Hepatocyte (in vitro differentiated cells): ENCODE data around the gene RGR. TPM values are rescaled to one million over a fixed set of nuclear protein-coding genes. Genes with fewer than 3 reads are reported as not detected.

Source experiments
- DNase-seq: peaks from one replicate; pipeline ENCODE4 v3.0.0-alpha.2; 2016; ENCODE audit warnings: low spot score
- H2AFZ ChIP-seq: fragments of 200-600 bp; sonication (generic); 2 replicates; pipeline ENCODE4 v1.6.0; 2016; ENCODE audit warnings: antibody characterized with exemption, mild to moderate bottlenecking
- H3K27ac ChIP-seq: fragments of 200-600 bp; sonication (generic); 2 replicates; pipeline ENCODE4 v1.5.1; 2016; ENCODE audit warnings: mild to moderate bottlenecking
- H3K27me3 ChIP-seq: fragments of 200-600 bp; sonication (generic); 2 replicates; pipeline ENCODE4 v1.6.1; 2016
- H3K36me3 ChIP-seq: fragments of 200-600 bp; sonication (generic); replicated peaks from 2 replicates; pipeline ENCODE4 v1.5.1; 2016; ENCODE audit warnings: low read depth; ENCODE audit not compliant: insufficient read depth
- H3K4me1 ChIP-seq: fragments of 200-600 bp; sonication (generic); 2 replicates; pipeline ENCODE4 v1.5.1; 2016; ENCODE audit warnings: mild to moderate bottlenecking, moderate library complexity; ENCODE audit not compliant: insufficient read depth
- H3K4me2 ChIP-seq: fragments of 200-600 bp; sonication (generic); 2 replicates; pipeline ENCODE4 v1.6.0; 2016
- H3K4me3 ChIP-seq: fragments of 200-600 bp; sonication (generic); 2 replicates; pipeline ENCODE4 v1.5.1; 2016; ENCODE audit warnings: mild to moderate bottlenecking
- H3K79me2 ChIP-seq: fragments of 200-600 bp; sonication (generic); 2 replicates; pipeline ENCODE4 v1.6.0; 2017; ENCODE audit warnings: mild to moderate bottlenecking
- H3K9me2 ChIP-seq: fragments of 200-600 bp; sonication (generic); replicated peaks from 2 replicates; pipeline ENCODE4 v1.6.0; 2017; ENCODE audit warnings: mild to moderate bottlenecking; ENCODE audit not compliant: insufficient read depth
- H3K9me3 ChIP-seq: fragments of 200-600 bp; sonication (generic); 2 replicates; pipeline ENCODE4 v1.5.1; 2016; ENCODE audit warnings: low read depth, mild to moderate bottlenecking
- H4K20me1 ChIP-seq: fragments of 200-600 bp; sonication (generic); 2 replicates; pipeline ENCODE4 v1.6.0; 2016; ENCODE audit warnings: mild to moderate bottlenecking; ENCODE audit not compliant: insufficient read depth, poor library complexity, severe bottlenecking
- CTCF ChIP-seq: fragments of 200-600 bp; sonication (generic); IDR thresholded peaks from 2 replicates; pipeline ENCODE4 v1.5.1; 2016; ENCODE audit warnings: antibody characterized with exemption, mild to moderate bottlenecking; ENCODE audit not compliant: poor library complexity
- EZH2 ChIP-seq: fragments of 200-600 bp; sonication (generic); IDR thresholded peaks from 2 replicates; pipeline ENCODE4 v1.6.1; 2016; ENCODE audit warnings: antibody characterized with exemption, mild to moderate bottlenecking, borderline replicate concordance
- EZH2phosphoT487 ChIP-seq: fragments of 200-600 bp; sonication (generic); IDR thresholded peaks from one replicate; pipeline ENCODE4 v1.6.1; 2018; ENCODE audit warnings: antibody characterized with exemption, mild to moderate bottlenecking, low read depth, moderate library complexity; ENCODE audit not compliant: unreplicated experiment, severe bottlenecking
- WGBS: methylation state at CpG from one replicate; pipeline ENCODE4 v1.1.6; 2016; ENCODE audit warnings: low lambda C conversion rate; ENCODE audit errors: missing lambda C conversion rate; 5-methylcytosine and 5-hydroxymethylcytosine counted together
- polyA plus RNA-seq: library from polyadenylated mRNA; unstranded; fragments of >200 nt; fragmentation: Nextera tagmentation; extraction: Ambion mirVana; gene quantifications from 2 replicates; pipeline ENCODE4 v1.2.1, GENCODE V29; 2016
- total RNA-seq: library from RNA; depleted of rRNA; stranded (reverse); fragments of >200 nt; gene quantifications from 2 replicates; pipeline ENCODE4 v1.2.3, GENCODE V29; 2014

RGR gene
- total and polyA plus RNA-seq, 2 experiments from 2014 or later: not detected

GRCh38 chr10:84265418-84265817 is 20.6 kb downstream of the RGR start:
- no peak for DNase-seq
- H3K4me3 ChIP-seq: no peak overlapping the region
- H3K9me2 ChIP-seq: no peaks in the 10 kb centered on the region
- H3K79me2 ChIP-seq: no peaks in the 10 kb centered on the region
- WGBS: 91% methylated on average over 4 of the region's 4 CpGs
- H3K27ac ChIP-seq: no peak overlapping the region
- peaks cover 20% of the 10 kb centered on the region for H3K27me3 ChIP-seq
- H3K9me3 ChIP-seq: no peaks in the 10 kb centered on the region
- no peak overlapping the region for H3K4me2 ChIP-seq
- H3K4me1 ChIP-seq: no peaks in the 10 kb centered on the region
- H2AFZ ChIP-seq: no peak overlapping the region
- no peak for TF ChIP-seq CTCF
- no peak for TF ChIP-seq EZH2
- TF ChIP-seq EZH2phosphoT487: no peak
- no peaks in the 10 kb centered on the region for H3K36me3 ChIP-seq
- no peaks in the 10 kb centered on the region for H4K20me1 ChIP-seq

GRCh38 chr10:84267503-84268126 is 22.8 kb downstream of the RGR start:
- TF ChIP-seq CTCF: peak; percentile 43
- no peak for TF ChIP-seq EZH2
- H3K4me2 ChIP-seq: no peak overlapping the region
- H4K20me1 ChIP-seq: no peaks in the 10 kb centered on the region
- H3K4me3 ChIP-seq: no peak overlapping the region
- WGBS: 45% methylated on average over 7 of the region's 7 CpGs
- H2AFZ ChIP-seq: no peak overlapping the region
- H3K4me1 ChIP-seq: no peaks in the 10 kb centered on the region
- H3K9me3 ChIP-seq: no peaks in the 10 kb centered on the region
- H3K36me3 ChIP-seq: no peaks in the 10 kb centered on the region
- peaks cover 24% of the 10 kb centered on the region for H3K27me3 ChIP-seq
- DNase-seq: peak; percentile 58
- no peak overlapping the region for H3K27ac ChIP-seq
- H3K9me2 ChIP-seq: no peaks in the 10 kb centered on the region
- no peaks in the 10 kb centered on the region for H3K79me2 ChIP-seq

- WGBS: 78% methylated on average over 1 of the region's 1 CpG
- Histone ChIP-seq H4K20me1 (no peaks in the 10 kb centered on the region), H3K9me3 (no peaks in the 10 kb centered on the region), H3K4me1 (no peaks in the 10 kb centered on the region), H3K27me3 (peaks cover 21% of the 10 kb centered on the region), H3K27ac (no peak overlapping the region), H2AFZ (no peak overlapping the region), H3K4me2 (no peak overlapping the region), H3K36me3 (no peaks in the 10 kb centered on the region), H3K9me2 (no peaks in the 10 kb centered on the region), H3K4me3 (no peak overlapping the region), H3K79me2 (no peaks in the 10 kb centered on the region)
- DNase-seq: no peak
- TF ChIP-seq EZH2phosphoT487 (no peak), CTCF (no peak), EZH2 (no peak)
These were observed 24.3 kb downstream of the RGR start for GRCh38 chr10:84269162-84269561.

DNA sequence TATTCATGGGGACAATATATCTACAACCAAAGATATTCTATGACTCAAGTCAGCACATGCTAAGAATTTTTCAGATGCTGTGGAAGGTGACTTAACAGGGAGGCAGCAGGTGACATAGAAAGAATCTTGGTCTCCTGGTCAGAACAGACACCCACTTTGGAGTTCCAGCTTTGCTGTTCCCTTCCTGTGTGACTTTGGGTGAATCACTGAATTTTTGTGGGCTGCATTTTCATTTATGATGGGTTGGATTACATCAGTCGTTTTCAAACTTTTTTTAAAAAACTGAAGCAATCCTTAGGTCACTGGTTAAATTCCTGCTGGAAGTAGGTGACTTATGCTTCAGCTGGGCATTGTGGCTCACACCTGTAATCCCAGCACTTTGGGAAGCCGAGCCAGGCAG is 24.9 kb downstream of the RGR start:
- DNase-seq: no peak
- H3K27ac ChIP-seq: no peak overlapping the region
- no peaks in the 10 kb centered on the region for H3K4me1 ChIP-seq
- no peak overlapping the region for H2AFZ ChIP-seq
- TF ChIP-seq CTCF (no peak), EZH2 (no peak), EZH2phosphoT487 (no peak)
- no peaks in the 10 kb centered on the region for H3K79me2 ChIP-seq
- H4K20me1 ChIP-seq: no peaks in the 10 kb centered on the region
- H3K9me3 ChIP-seq: no peaks in the 10 kb centered on the region
- H3K27me3 ChIP-seq: peaks cover 21% of the 10 kb centered on the region
- H3K36me3 ChIP-seq: no peaks in the 10 kb centered on the region
- no peaks in the 10 kb centered on the region for H3K9me2 ChIP-seq
- 53% methylated on average over 2 of the region's 2 CpGs for WGBS
- H3K4me2 ChIP-seq: no peak overlapping the region
- H3K4me3 ChIP-seq: no peak overlapping the region
